SK-N-SH (cell line): ENCODE measurements around the gene HEPACAM.

Experiments
- EZH2phosphoT487 ChIP-seq: fragments of 200-600 bp; sonication (generic); IDR thresholded peaks from 2 replicates; pipeline ENCODE4 v1.6.1; 2017; ENCODE audit warnings: low read depth, mixed run types, mild to moderate bottlenecking, antibody characterized with exemption, moderate library complexity, borderline replicate concordance
- FOXJ3 ChIP-seq: sonication (generic); formaldehyde crosslinking; IDR thresholded peaks from 2 replicates; pipeline ENCODE4 v1.5.1; 2020; ENCODE audit warnings: mild to moderate bottlenecking, missing genetic modification reagents
- NFIC ChIP-seq: IDR thresholded peaks from 2 replicates; pipeline ENCODE4 v1.4.0; 2012; ENCODE audit warnings: borderline replicate concordance
- POLR2AphosphoS5 ChIP-seq: IDR thresholded peaks from 2 replicates; pipeline ENCODE4 v1.6.1; 2012; ENCODE audit warnings: low read depth, low read length
- RXRA ChIP-seq: IDR thresholded peaks from 2 replicates; pipeline ENCODE4 v1.4.0; 2012; ENCODE audit warnings: low read depth, mild to moderate bottlenecking, borderline replicate concordance
- SMC3 ChIP-seq: IDR thresholded peaks from 2 replicates; pipeline ENCODE4 v1.6.1; 2012; ENCODE audit warnings: low read depth, low read length, improper control_type of control experiment
- TEAD4 ChIP-seq: IDR thresholded peaks from 2 replicates; pipeline ENCODE4 v1.4.0; 2012; ENCODE audit warnings: mild to moderate bottlenecking, borderline replicate concordance; ENCODE audit not compliant: insufficient read depth
- YY1 ChIP-seq: IDR thresholded peaks from 2 replicates; pipeline ENCODE4 v1.4.0; 2012; ENCODE audit warnings: low read depth, mild to moderate bottlenecking
- TF ChIP-seq, protein P1 (sequence below): fragments of 200-600 bp; sonication (generic); IDR thresholded peaks from 2 replicates; pipeline ENCODE4 v1.6.1; 2017; ENCODE audit warnings: antibody characterized with exemption, mild to moderate bottlenecking, moderate library complexity
- TF ChIP-seq, protein P2 (sequence below): IDR thresholded peaks from 2 replicates; pipeline ENCODE4 v1.6.1; 2012; ENCODE audit warnings: mild to moderate bottlenecking, low read depth, low read length, moderate library complexity
- TF ChIP-seq, protein P3 (sequence below): fragments of 150-350 bp; IDR thresholded peaks from 2 replicates; pipeline ENCODE4 v1.6.1; 2017; ENCODE audit warnings: antibody characterized with exemption, low read length, low read depth, borderline replicate concordance
- TF ChIP-seq, protein P4 (sequence below): IDR thresholded peaks from 2 replicates; pipeline ENCODE4 v1.4.0; 2012; ENCODE audit warnings: low read depth

DNA sequence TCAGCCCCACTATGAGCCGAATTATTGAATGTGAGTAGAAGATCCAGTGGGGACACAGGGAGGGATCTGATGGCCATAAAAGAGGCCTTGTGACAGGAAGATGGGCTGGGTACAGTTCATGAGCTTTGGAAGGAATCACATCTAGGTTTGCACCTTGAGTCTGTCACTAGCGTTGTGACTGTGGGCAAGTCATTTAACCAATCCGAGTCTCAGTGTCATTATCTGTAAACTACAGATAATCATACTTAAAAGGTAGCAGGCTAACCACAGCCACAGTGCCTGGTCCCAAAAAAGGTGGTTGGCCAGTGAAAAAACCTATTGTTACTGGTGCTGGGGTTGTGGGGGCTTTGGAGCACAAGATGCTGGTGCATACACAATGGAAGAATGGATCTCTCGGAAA is 13.0 kb downstream of the HEPACAM start:
- TF ChIP-seq, protein P1, sequence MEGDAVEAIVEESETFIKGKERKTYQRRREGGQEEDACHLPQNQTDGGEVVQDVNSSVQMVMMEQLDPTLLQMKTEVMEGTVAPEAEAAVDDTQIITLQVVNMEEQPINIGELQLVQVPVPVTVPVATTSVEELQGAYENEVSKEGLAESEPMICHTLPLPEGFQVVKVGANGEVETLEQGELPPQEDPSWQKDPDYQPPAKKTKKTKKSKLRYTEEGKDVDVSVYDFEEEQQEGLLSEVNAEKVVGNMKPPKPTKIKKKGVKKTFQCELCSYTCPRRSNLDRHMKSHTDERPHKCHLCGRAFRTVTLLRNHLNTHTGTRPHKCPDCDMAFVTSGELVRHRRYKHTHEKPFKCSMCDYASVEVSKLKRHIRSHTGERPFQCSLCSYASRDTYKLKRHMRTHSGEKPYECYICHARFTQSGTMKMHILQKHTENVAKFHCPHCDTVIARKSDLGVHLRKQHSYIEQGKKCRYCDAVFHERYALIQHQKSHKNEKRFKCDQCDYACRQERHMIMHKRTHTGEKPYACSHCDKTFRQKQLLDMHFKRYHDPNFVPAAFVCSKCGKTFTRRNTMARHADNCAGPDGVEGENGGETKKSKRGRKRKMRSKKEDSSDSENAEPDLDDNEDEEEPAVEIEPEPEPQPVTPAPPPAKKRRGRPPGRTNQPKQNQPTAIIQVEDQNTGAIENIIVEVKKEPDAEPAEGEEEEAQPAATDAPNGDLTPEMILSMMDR = no peak
- TF ChIP-seq FOXJ3 (no peak), SMC3 (no peak), TEAD4 (no peak), EZH2phosphoT487 (no peak), RXRA (no peak), YY1 (no peak), NFIC (no peak), POLR2AphosphoS5 (no peak)
- TF ChIP-seq, protein P2, sequence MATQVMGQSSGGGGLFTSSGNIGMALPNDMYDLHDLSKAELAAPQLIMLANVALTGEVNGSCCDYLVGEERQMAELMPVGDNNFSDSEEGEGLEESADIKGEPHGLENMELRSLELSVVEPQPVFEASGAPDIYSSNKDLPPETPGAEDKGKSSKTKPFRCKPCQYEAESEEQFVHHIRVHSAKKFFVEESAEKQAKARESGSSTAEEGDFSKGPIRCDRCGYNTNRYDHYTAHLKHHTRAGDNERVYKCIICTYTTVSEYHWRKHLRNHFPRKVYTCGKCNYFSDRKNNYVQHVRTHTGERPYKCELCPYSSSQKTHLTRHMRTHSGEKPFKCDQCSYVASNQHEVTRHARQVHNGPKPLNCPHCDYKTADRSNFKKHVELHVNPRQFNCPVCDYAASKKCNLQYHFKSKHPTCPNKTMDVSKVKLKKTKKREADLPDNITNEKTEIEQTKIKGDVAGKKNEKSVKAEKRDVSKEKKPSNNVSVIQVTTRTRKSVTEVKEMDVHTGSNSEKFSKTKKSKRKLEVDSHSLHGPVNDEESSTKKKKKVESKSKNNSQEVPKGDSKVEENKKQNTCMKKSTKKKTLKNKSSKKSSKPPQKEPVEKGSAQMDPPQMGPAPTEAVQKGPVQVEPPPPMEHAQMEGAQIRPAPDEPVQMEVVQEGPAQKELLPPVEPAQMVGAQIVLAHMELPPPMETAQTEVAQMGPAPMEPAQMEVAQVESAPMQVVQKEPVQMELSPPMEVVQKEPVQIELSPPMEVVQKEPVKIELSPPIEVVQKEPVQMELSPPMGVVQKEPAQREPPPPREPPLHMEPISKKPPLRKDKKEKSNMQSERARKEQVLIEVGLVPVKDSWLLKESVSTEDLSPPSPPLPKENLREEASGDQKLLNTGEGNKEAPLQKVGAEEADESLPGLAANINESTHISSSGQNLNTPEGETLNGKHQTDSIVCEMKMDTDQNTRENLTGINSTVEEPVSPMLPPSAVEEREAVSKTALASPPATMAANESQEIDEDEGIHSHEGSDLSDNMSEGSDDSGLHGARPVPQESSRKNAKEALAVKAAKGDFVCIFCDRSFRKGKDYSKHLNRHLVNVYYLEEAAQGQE = no peak
- TF ChIP-seq, protein P3, sequence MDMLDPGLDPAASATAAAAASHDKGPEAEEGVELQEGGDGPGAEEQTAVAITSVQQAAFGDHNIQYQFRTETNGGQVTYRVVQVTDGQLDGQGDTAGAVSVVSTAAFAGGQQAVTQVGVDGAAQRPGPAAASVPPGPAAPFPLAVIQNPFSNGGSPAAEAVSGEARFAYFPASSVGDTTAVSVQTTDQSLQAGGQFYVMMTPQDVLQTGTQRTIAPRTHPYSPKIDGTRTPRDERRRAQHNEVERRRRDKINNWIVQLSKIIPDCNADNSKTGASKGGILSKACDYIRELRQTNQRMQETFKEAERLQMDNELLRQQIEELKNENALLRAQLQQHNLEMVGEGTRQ = no peak
- TF ChIP-seq, protein P4, sequence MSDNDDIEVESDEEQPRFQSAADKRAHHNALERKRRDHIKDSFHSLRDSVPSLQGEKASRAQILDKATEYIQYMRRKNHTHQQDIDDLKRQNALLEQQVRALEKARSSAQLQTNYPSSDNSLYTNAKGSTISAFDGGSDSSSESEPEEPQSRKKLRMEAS = no peak
